ENCODE data around the gene TNIK.

The TNIK gene

DNA sequence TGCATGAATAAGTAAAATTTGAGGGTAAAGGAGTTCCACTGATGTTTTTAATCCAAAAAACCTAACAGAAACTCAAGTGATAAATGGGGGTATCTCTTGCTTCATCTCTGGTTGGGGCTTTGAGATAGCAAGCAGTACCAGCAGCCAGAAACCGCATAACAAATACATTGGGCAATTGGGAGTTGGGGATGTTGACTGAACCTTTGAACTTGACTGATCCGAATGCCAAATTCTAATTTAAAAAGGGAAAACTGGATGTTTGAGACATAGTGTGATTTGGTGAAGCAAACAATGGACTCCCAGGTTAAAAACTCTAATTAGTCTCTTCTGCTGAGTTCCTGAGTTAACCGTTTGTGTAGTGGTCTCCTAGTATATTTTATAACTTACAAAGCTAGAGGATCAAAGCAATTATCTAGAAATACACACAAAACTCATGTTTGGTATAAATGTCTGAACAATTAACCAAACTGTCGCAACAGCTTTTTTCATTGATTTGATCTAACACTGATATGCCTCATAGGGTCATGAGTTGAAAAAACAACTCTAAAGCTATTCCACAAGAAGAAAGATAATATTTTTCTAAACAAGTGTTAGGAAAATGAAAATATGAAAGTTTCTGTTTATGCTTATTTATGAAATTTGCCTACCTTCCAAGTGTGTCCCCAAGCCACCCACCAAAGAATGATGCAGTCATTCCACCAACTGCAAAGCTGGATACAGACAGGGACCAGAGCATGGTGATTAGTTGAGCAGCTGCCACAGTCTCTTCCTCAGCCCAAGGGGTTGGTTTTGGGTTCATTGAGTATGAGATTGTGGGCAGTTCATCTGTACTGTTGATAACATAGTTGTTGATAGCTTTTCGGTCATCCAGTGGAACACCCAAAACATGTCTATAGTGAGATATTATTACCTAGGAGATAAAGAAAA lies 446.1 kb downstream of the TNIK start:
- no peak for DNase-seq

DNA sequence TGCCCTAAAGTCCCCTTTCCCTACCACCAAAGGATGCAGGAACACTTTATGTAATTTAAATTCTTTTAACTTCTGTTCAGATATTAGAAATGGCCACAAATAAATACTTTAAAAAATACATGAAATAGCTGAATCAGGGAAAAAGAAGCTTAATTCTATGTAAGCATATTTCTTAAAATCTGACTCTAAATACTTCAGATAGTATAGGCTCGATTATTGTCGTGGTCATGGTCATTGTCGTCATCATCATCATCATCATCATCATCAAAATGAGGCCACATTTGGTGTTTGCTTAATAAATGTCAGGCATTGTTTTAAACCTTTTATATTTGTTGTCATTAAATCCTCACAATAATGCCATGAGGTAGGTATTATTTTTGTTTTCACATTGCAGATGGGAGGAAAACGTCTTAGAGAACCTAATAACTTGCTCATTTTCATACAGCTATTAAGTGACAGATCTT lies 448.3 kb downstream of the TNIK start:
- DNase-seq = no peak
